K562 (cell line): ENCODE results near the gene TMEM239. TPM values are rescaled to one million over a fixed set of nuclear protein-coding genes. Genes with fewer than 3 reads are reported as not detected.

Experiments used
- ATAC-seq: fragments of 200-7000 bp; cut with Tn5 transposase; 3 replicates; pipeline ENCODE4 v1.9.1; 2020; ENCODE audit warnings: moderate library complexity
- BruUV-seq: library from RNA; stranded (reverse); fragments of 400-500 nt; replicated peaks from 2 replicates; lab custom pipeline; 2021; lab: Mats Ljungman, UMichigan
- CTCF ChIA-PET: fragments of 300-600 bp; formaldehyde crosslinking; extraction: SDS; loops from one replicate; lab custom pipeline; 2021; ENCODE audit warnings: low intra/inter-chr PET ratio; lab: Yijun Ruan, JAX
- POLR2A ChIA-PET: fragments of 300-600, 350-650 bp; sonication (Branson Sonifier 250); formaldehyde crosslinking; extraction: SDS; loops from one replicate; lab custom pipeline; 2021; ENCODE audit warnings: antibody characterized with exemption, inconsistent platforms; lab: Yijun Ruan, JAX
- DNase-seq, 4 experiments: peaks; one replicate each; pipeline versions ENCODE4 v3.0.0 to v3.0.0-alpha.2; 2011 to 2018; ENCODE audit warnings: low spot score in 3 of 4, mixed read lengths in 3 of 4; ENCODE audit errors: extremely low read depth in 1 of 4
- FAIRE-seq: peaks from 2 replicates; lab custom pipeline; 2011; peaks lifted over from hg19 to GRCh38; lab: Jason Lieb, UNC
- H2AFZ ChIP-seq: 2 replicates; pipeline ENCODE4 v1.6.0; 2011; ENCODE audit warnings: low read depth, low read length, control low read depth, inconsistent platforms
- H3K27ac ChIP-seq: fragments of 200-600 bp; 3 replicates; pipeline ENCODE4 v1.8.0; 2011; ENCODE audit warnings: low read depth, mild to moderate bottlenecking, control low read depth, inconsistent platforms, low read length, moderate library complexity, mixed read lengths; ENCODE audit errors: extremely low read depth
- H3K27me3 ChIP-seq, 2 experiments: fragments of 300-600 bp in 1 of 2; 2 replicates in 1 of 2; 3 replicates in 1 of 2; pipeline versions ENCODE4 v1.6.0 to v1.8.0; 2011; ENCODE audit warnings: inconsistent platforms in 2 of 2, low read length in 2 of 2, mild to moderate bottlenecking in 1 of 2, mixed read lengths in 1 of 2, moderate library complexity in 1 of 2; ENCODE audit not compliant: control insufficient read depth in 2 of 2, insufficient read depth in 2 of 2
- H3K36me3 ChIP-seq: fragments of 300-600 bp; 3 replicates; pipeline ENCODE4 v1.8.0; 2011; ENCODE audit warnings: mild to moderate bottlenecking, low read length, inconsistent platforms; ENCODE audit not compliant: control insufficient read depth, insufficient read depth
- H3K4me1 ChIP-seq, 2 experiments: fragments of 200-600 bp in 1 of 2; replicated peaks in 1 of 2; 2 replicates in 1 of 2; 3 replicates in 1 of 2; pipeline versions ENCODE4 v1.5.1 to v1.8.0; 2011; ENCODE audit warnings: inconsistent platforms in 2 of 2, low read length in 2 of 2, mild to moderate bottlenecking in 1 of 2, mixed read lengths in 1 of 2, moderate library complexity in 1 of 2; ENCODE audit not compliant: control insufficient read depth in 2 of 2, insufficient read depth in 2 of 2
- H3K4me2 ChIP-seq: 2 replicates; pipeline ENCODE4 v1.6.1; 2011; ENCODE audit warnings: low read length, control low read depth, inconsistent platforms, mixed read lengths; ENCODE audit not compliant: insufficient read depth
- H3K4me3 ChIP-seq: fragments of 200-600 bp; sonication (generic), shearing (Covaris generic); 2 replicates; pipeline ENCODE4 v1.5.1; 2016; ENCODE audit warnings: control low read depth, inconsistent platforms
- H3K79me2 ChIP-seq: fragments of 200-600 bp; 3 replicates; pipeline ENCODE4 v1.8.0; 2011; ENCODE audit warnings: low read length, inconsistent platforms; ENCODE audit not compliant: control insufficient read depth, insufficient read depth
- H3K9ac ChIP-seq, 2 experiments: 2 replicates each; pipeline versions ENCODE4 v1.6.0 to v1.6.1; 2011; ENCODE audit warnings: low read depth in 2 of 2, low read length in 2 of 2, control low read depth in 1 of 2, inconsistent platforms in 1 of 2, mild to moderate bottlenecking in 1 of 2, mixed read lengths in 1 of 2; ENCODE audit not compliant: insufficient read depth in 1 of 2
- H3K9me1 ChIP-seq: one replicate; pipeline ENCODE4 v1.6.0; 2011; ENCODE audit warnings: inconsistent platforms, mild to moderate bottlenecking, low read length, moderate library complexity; ENCODE audit not compliant: control insufficient read depth, insufficient read depth
- H3K9me3 ChIP-seq: replicated peaks from 2 replicates; pipeline ENCODE4 v1.5.1; 2011; ENCODE audit warnings: low read depth, low read length, inconsistent platforms; ENCODE audit not compliant: control insufficient read depth, insufficient read depth
- H4K20me1 ChIP-seq: replicated peaks from 2 replicates; pipeline ENCODE4 v1.6.1; 2011; ENCODE audit warnings: low read length, inconsistent platforms, mixed read lengths; ENCODE audit not compliant: control insufficient read depth, insufficient read depth
- KDM1A ChIP-seq, 2 experiments: fragments of 450-650 bp; IDR thresholded peaks; 2 replicates each; pipeline ENCODE4 v1.6.1; 2016; ENCODE audit warnings: mild to moderate bottlenecking in 2 of 2
- NEUROD1 ChIP-seq: fragments of 150-350 bp; IDR thresholded peaks from 2 replicates; pipeline ENCODE4 v1.6.1; 2014; ENCODE audit warnings: borderline replicate concordance, low read length, low read depth; ENCODE audit not compliant: partially characterized antibody
- PHF20 ChIP-seq: fragments of 450-650 bp; IDR thresholded peaks from 2 replicates; pipeline ENCODE4 v1.6.1; 2018; ENCODE audit not compliant: partially characterized antibody
- RAD21 ChIP-seq, 2 experiments: fragments of 250-450 bp in 1 of 2; fragments of 450-650 bp in 1 of 2; sonication (Bioruptor Pico) in 1 of 2; formaldehyde crosslinking in 1 of 2; IDR thresholded peaks in 1 of 2; conservative IDR thresholded peaks in 1 of 2; 2 replicates each; pipeline versions ENCODE4 v1.4.0 to v1.8.0; 2020 to 2022; ENCODE audit warnings: mild to moderate bottlenecking in 2 of 2, moderate library complexity in 1 of 2
- RBM22 ChIP-seq: fragments of 200-400 bp; formaldehyde crosslinking; IDR thresholded peaks from 2 replicates; pipeline ENCODE4 v1.6.1; 2018; ENCODE audit warnings: low read length, low read depth; ENCODE audit not compliant: poor library complexity, severe bottlenecking
- WGBS: fragments of 100-300 bp; shearing (Covaris generic); methylation state at CpG from one replicate; pipeline ENCODE4 v1.1.6; 2016; ENCODE audit warnings: low coverage, mixed read lengths; ENCODE audit not compliant: insufficient coverage; ENCODE audit errors: missing lambda C conversion rate; 5-methylcytosine and 5-hydroxymethylcytosine counted together
- in situ Hi-C: fragments of 300-500 bp; cut with MboI; formaldehyde crosslinking; loops from 4 replicates; pipeline ENCODE4 v1.15.0; 2018; ENCODE audit warnings: inconsistent platforms, mixed read lengths
- intact Hi-C: fragments of 100-400 bp; cut with micrococcal nuclease; formaldehyde crosslinking; loops from 2 replicates; pipeline ENCODE4 v1.14.2; 2022
- polyA plus RNA-seq, 8 experiments: library from polyadenylated mRNA; depleted of rRNA in 4 of 8; stranded (reverse) in 5 of 8; unstranded in 3 of 8; fragments of >200 nt; fragmentation: Nextera tagmentation in 2 of 8; fragmentation: Illumina TruSeq in 1 of 8; extraction: Ambion mirVana in 2 of 8; extraction: Trizol in 1 of 8; gene quantifications; 2 replicates each; pipeline versions ENCODE4 v1.2.1 to v1.2.3, GENCODE V29; 2011 to 2014; ENCODE audit warnings: inconsistent platforms in 1 of 8, missing spikeins in 1 of 8
- total RNA-seq, 7 experiments: library from RNA; depleted of rRNA in 6 of 7; stranded (reverse); fragments of >200 nt in 6 of 7; fragmentation: Illumina TruSeq in 2 of 7; extraction: Trizol in 2 of 7; gene quantifications; 2 replicates each; pipeline versions ENCODE4 v1.2.1 to v1.2.3, GENCODE V29; 2011 to 2021; ENCODE audit warnings: low replicate concordance in 1 of 7
- TF ChIP-seq, protein P1 (sequence below): fragments of 450-650 bp; formaldehyde crosslinking; IDR thresholded peaks from 2 replicates; pipeline ENCODE4 v1.4.0; 2020; ENCODE audit warnings: mild to moderate bottlenecking, moderate library complexity
- TF ChIP-seq, protein P2 (sequence below), 2 experiments: IDR thresholded peaks; 2 replicates each; pipeline ENCODE4 v1.6.1; 2011; ENCODE audit warnings: borderline replicate concordance in 1 of 2, control low read depth in 1 of 2, low read depth in 1 of 2, low read length in 1 of 2, mild to moderate bottlenecking in 1 of 2, mixed read lengths in 1 of 2, moderate library complexity in 1 of 2; ENCODE audit not compliant: insufficient read depth in 1 of 2, insufficient read length in 1 of 2, poor library complexity in 1 of 2, severe bottlenecking in 1 of 2; ENCODE audit errors: extremely low read depth in 1 of 2
- TF ChIP-seq, protein P3 (sequence below): fragments of 250-450 bp; sonication (Bioruptor Pico); IDR thresholded peaks from 2 replicates; pipeline ENCODE4 v1.4.0; 2020

TMEM239 gene
- total and polyA plus RNA-seq, 9 of the 15 experiments (the other 6 are each of a cell fraction or from before 2014, with no cell fraction given): not detected

DNA sequence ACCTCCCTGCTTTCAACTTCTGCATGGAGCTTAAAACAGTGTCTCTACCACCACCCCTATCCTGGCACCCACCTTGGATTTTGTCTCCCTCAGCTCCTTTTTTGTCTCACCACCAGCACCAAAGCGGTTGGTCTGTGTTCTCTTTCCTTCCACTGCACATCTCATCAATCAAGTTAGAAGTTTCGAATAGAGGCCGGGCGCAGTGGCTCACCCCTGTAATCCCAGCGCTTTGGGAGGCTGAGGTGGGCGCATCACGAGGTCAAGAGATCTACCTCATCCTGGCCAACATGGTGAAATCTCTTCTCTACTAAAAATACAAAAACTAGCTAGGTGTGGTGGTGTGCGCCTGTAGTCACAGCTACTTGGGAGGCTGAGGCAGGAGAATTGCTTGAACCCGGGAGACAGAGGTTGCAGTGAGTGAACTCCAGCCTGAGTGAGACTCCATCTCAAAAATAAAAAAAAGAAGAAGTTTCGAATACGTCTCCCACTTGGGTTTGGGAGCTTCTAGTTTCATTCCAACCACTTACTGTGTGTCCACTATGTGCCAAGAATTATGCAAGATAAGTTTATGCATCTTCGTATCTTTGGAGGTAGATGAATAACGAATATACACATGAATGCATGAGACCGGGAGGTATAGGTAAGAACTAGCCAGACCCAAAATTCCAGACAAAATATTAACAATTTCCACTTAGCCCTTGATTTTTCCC lies 18.4 kb downstream of the TMEM239 start:
- BruUV-seq: no TSS peak
- TF ChIP-seq RBM22 (no peak), PHF20 (no peak), RAD21 (CRISPR knock-in tag; conservative IDR thresholded peaks at IDR 0.05 in 1 of 2, IDR thresholded peaks at IDR 0.05 in 1 of 2) (no peak), KDM1A (IDR thresholded peaks at IDR 0.05) (no peak), NEUROD1 (no peak)
- TF ChIP-seq, protein P1, sequence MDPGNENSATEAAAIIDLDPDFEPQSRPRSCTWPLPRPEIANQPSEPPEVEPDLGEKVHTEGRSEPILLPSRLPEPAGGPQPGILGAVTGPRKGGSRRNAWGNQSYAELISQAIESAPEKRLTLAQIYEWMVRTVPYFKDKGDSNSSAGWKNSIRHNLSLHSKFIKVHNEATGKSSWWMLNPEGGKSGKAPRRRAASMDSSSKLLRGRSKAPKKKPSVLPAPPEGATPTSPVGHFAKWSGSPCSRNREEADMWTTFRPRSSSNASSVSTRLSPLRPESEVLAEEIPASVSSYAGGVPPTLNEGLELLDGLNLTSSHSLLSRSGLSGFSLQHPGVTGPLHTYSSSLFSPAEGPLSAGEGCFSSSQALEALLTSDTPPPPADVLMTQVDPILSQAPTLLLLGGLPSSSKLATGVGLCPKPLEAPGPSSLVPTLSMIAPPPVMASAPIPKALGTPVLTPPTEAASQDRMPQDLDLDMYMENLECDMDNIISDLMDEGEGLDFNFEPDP (CRISPR knock-in tag): no peak
- TF ChIP-seq, protein P2, sequence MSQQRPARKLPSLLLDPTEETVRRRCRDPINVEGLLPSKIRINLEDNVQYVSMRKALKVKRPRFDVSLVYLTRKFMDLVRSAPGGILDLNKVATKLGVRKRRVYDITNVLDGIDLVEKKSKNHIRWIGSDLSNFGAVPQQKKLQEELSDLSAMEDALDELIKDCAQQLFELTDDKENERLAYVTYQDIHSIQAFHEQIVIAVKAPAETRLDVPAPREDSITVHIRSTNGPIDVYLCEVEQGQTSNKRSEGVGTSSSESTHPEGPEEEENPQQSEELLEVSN (IDR thresholded peaks at IDR 0.05; ENCODE audit: borderline replicate concordance in 1 of 2, extremely low read depth in 1 of 2, insufficient read depth in 1 of 2, insufficient read length in 1 of 2, low read depth in 1 of 2, low read length in 1 of 2, poor library complexity in 1 of 2, severe bottlenecking in 1 of 2): no peak
- TF ChIP-seq, protein P3, sequence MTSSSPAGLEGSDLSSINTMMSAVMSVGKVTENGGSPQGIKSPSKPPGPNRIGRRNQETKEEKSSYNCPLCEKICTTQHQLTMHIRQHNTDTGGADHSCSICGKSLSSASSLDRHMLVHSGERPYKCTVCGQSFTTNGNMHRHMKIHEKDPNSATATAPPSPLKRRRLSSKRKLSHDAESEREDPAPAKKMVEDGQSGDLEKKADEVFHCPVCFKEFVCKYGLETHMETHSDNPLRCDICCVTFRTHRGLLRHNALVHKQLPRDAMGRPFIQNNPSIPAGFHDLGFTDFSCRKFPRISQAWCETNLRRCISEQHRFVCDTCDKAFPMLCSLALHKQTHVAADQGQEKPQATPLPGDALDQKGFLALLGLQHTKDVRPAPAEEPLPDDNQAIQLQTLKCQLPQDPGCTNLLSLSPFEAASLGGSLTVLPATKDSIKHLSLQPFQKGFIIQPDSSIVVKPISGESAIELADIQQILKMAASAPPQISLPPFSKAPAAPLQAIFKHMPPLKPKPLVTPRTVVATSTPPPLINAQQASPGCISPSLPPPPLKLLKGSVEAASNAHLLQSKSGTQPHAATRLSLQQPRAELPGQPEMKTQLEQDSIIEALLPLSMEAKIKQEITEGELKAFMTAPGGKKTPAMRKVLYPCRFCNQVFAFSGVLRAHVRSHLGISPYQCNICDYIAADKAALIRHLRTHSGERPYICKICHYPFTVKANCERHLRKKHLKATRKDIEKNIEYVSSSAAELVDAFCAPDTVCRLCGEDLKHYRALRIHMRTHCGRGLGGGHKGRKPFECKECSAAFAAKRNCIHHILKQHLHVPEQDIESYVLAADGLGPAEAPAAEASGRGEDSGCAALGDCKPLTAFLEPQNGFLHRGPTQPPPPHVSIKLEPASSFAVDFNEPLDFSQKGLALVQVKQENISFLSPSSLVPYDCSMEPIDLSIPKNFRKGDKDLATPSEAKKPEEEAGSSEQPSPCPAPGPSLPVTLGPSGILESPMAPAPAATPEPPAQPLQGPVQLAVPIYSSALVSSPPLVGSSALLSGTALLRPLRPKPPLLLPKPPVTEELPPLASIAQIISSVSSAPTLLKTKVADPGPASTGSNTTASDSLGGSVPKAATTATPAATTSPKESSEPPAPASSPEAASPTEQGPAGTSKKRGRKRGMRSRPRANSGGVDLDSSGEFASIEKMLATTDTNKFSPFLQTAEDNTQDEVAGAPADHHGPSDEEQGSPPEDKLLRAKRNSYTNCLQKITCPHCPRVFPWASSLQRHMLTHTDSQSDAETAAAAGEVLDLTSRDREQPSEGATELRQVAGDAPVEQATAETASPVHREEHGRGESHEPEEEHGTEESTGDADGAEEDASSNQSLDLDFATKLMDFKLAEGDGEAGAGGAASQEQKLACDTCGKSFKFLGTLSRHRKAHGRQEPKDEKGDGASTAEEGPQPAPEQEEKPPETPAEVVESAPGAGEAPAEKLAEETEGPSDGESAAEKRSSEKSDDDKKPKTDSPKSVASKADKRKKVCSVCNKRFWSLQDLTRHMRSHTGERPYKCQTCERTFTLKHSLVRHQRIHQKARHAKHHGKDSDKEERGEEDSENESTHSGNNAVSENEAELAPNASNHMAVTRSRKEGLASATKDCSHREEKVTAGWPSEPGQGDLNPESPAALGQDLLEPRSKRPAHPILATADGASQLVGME (CRISPR knock-in tag): no peak

More for the DNA sequence above, 18.4 kb downstream of the TMEM239 start:
- POLR2A ChIA-PET: interaction anchor here (0.7 kb wide), 1 partner anchor 93 kb away, joined by 3 read pairs; no protein-coding TSS in a partner anchor
- Histone ChIP-seq H3K9ac (no peak overlapping the region), H3K27ac (no peak overlapping the region), H4K20me1 (no peaks in the 10 kb centered on the region), H3K79me2 (no peaks in the 10 kb centered on the region), H2AFZ (no peak overlapping the region), H3K4me2 (no peak overlapping the region), H3K9me3 (no peaks in the 10 kb centered on the region), H3K4me3 (no peak overlapping the region), H3K4me1 (peaks cover 0 to 7% of the 10 kb centered on the region in 2 experiments; a peak in 3 of 5 replicates), H3K9me1 (no peaks in the 10 kb centered on the region), H3K36me3 (no peaks in the 10 kb centered on the region), H3K27me3 (no peaks in the 10 kb centered on the region)
- 67% methylated on average over 13 of the region's 14 CpGs for WGBS
- in situ Hi-C loops (no loop called here), intact Hi-C loops (no loop called here)
- ATAC-seq (no peak), FAIRE-seq (no peak), DNase-seq (no peak)
- CTCF ChIA-PET: no interaction called here
